HepG2 (cell line): ENCODE results near the gene BAG5.

Experiments used
- ATF1 ChIP-seq: IDR thresholded peaks from 2 replicates; pipeline ENCODE4 v1.6.1; 2016; ENCODE audit warnings: mild to moderate bottlenecking, control low read depth
- FOXJ3 ChIP-seq: sonication (generic); formaldehyde crosslinking; IDR thresholded peaks from 2 replicates; pipeline ENCODE4 v1.4.0; 2020; ENCODE audit warnings: missing genetic modification reagents, mild to moderate bottlenecking, borderline replicate concordance
- HDAC6 ChIP-seq: fragments of 200-600 bp; sonication (generic); IDR thresholded peaks from 2 replicates; pipeline ENCODE4 v1.7.0; 2017; ENCODE audit warnings: mild to moderate bottlenecking, antibody characterized with exemption, low read length, low read depth
- NCOA2 ChIP-seq: sonication (generic); formaldehyde crosslinking; IDR thresholded peaks from 2 replicates; pipeline ENCODE4 v1.8.0; 2022; ENCODE audit warnings: inconsistent platforms
- NR2F2 ChIP-seq: IDR thresholded peaks from 2 replicates; pipeline ENCODE4 v1.6.1; 2012; ENCODE audit warnings: low read depth, inconsistent platforms, borderline replicate concordance
- POLR2A ChIP-seq, 2 experiments: IDR thresholded peaks; 2 replicates each; pipeline ENCODE4 v1.6.1; 2011; ENCODE audit warnings: low read depth in 2 of 2, low read length in 2 of 2, mild to moderate bottlenecking in 1 of 2, moderate library complexity in 1 of 2; ENCODE audit not compliant: insufficient read depth in 1 of 2
- TIGD3 ChIP-seq: sonication (generic); formaldehyde crosslinking; IDR thresholded peaks from 2 replicates; pipeline ENCODE4 v1.5.1; 2020; ENCODE audit warnings: mild to moderate bottlenecking, missing genetic modification reagents, borderline replicate concordance
- ZNF232 ChIP-seq: sonication (generic); formaldehyde crosslinking; IDR thresholded peaks from 2 replicates; pipeline ENCODE4 v1.4.0; 2020; ENCODE audit warnings: missing genetic modification reagents, borderline replicate concordance
- ZNF816 ChIP-seq: sonication (generic); formaldehyde crosslinking; IDR thresholded peaks from 2 replicates; pipeline ENCODE4 v1.8.0; 2022; ENCODE audit warnings: missing genetic modification reagents, mild to moderate bottlenecking, borderline replicate concordance
- TF ChIP-seq, protein P1 (sequence below): IDR thresholded peaks from 2 replicates; pipeline ENCODE4 v1.6.1; 2016
- TF ChIP-seq, protein P2 (sequence below): sonication (generic); formaldehyde crosslinking; IDR thresholded peaks from 2 replicates; pipeline ENCODE4 v1.5.0; 2020; ENCODE audit warnings: mild to moderate bottlenecking, missing genetic modification reagents, moderate library complexity
- TF ChIP-seq, protein P3 (sequence below): sonication (generic); formaldehyde crosslinking; conservative IDR thresholded peaks from 2 replicates; pipeline ENCODE4 v1.4.0; 2020; ENCODE audit warnings: missing genetic modification reagents

- TF ChIP-seq NCOA2 (no peak), NR2F2 (no peak), HDAC6 (no peak), ATF1 (CRISPR knock-in tag) (no peak), ZNF232 (no peak), FOXJ3 (CRISPR knock-in tag) (no peak), TIGD3 (CRISPR knock-in tag) (no peak), ZNF816 (CRISPR knock-in tag) (no peak), POLR2A (IDR thresholded peaks at IDR 0.05; ENCODE audit: insufficient read depth in 1 of 2, low read depth in 2 of 2, low read length in 2 of 2) (no peak)
- TF ChIP-seq, protein P1, sequence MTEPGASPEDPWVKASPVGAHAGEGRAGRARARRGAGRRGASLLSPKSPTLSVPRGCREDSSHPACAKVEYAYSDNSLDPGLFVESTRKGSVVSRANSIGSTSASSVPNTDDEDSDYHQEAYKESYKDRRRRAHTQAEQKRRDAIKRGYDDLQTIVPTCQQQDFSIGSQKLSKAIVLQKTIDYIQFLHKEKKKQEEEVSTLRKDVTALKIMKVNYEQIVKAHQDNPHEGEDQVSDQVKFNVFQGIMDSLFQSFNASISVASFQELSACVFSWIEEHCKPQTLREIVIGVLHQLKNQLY (CRISPR knock-in tag): no peak
- TF ChIP-seq, protein P2, sequence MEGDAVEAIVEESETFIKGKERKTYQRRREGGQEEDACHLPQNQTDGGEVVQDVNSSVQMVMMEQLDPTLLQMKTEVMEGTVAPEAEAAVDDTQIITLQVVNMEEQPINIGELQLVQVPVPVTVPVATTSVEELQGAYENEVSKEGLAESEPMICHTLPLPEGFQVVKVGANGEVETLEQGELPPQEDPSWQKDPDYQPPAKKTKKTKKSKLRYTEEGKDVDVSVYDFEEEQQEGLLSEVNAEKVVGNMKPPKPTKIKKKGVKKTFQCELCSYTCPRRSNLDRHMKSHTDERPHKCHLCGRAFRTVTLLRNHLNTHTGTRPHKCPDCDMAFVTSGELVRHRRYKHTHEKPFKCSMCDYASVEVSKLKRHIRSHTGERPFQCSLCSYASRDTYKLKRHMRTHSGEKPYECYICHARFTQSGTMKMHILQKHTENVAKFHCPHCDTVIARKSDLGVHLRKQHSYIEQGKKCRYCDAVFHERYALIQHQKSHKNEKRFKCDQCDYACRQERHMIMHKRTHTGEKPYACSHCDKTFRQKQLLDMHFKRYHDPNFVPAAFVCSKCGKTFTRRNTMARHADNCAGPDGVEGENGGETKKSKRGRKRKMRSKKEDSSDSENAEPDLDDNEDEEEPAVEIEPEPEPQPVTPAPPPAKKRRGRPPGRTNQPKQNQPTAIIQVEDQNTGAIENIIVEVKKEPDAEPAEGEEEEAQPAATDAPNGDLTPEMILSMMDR (CRISPR knock-in tag): no peak
- TF ChIP-seq, protein P3, sequence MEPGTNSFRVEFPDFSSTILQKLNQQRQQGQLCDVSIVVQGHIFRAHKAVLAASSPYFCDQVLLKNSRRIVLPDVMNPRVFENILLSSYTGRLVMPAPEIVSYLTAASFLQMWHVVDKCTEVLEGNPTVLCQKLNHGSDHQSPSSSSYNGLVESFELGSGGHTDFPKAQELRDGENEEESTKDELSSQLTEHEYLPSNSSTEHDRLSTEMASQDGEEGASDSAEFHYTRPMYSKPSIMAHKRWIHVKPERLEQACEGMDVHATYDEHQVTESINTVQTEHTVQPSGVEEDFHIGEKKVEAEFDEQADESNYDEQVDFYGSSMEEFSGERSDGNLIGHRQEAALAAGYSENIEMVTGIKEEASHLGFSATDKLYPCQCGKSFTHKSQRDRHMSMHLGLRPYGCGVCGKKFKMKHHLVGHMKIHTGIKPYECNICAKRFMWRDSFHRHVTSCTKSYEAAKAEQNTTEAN (CRISPR knock-in tag): no peak
These were observed 28.4 kb downstream of the BAG5 start for GRCh38 chr14:103533999-103534575.
